ENCODE data around the gene TIGIT. TPM values are rescaled to one million over a fixed set of nuclear protein-coding genes. Genes with fewer than 3 reads are reported as not detected.
"Not testable (repeated sequence)": the region's sequence is repeated elsewhere in the genome, so short reads cannot be mapped to it uniquely, and the experiment has no call there.

The TIGIT gene
- not detected in 2 replicates for total RNA-seq

GRCh38 chr3:114293838-114294535 lies at the start of gene TIGIT:
Gene TIGIT, plus strand, starts transcription at chr3:114294028. Its CDS starts 34 bp downstream, at chr3:114294062.
- no peak for DNase-seq (ENCODE audit: low read depth, low spot score)

- DNase-seq (ENCODE audit: low read depth, low spot score), result no peak
Measured at GRCh38 chr3:114252954-114253353, 40.9 kb upstream of the TIGIT start.

- no peak for DNase-seq (ENCODE audit: low read depth, low spot score)
Measured at GRCh38 chr3:114253505-114253904, 40.3 kb upstream of the TIGIT start.

- no peak for DNase-seq (ENCODE audit: low read depth, low spot score)
Measured at GRCh38 chr3:114259566-114259965, 34.3 kb upstream of the TIGIT start.

GRCh38 chr3:114260152-114260551 lies 33.7 kb upstream of the TIGIT start:
- DNase-seq (ENCODE audit: low read depth, low spot score), result no peak

- DNase-seq (ENCODE audit: low read depth, low spot score), result no peak
Measured at GRCh38 chr3:114270019-114270418, 23.8 kb upstream of the TIGIT start.

- DNase-seq (ENCODE audit: low read depth, low spot score), result no peak
Measured at GRCh38 chr3:114272271-114272670, 21.6 kb upstream of the TIGIT start.

- no peak for DNase-seq (ENCODE audit: low read depth, low spot score)
Measured at GRCh38 chr3:114274929-114275328, 18.9 kb upstream of the TIGIT start.

GRCh38 chr3:114276856-114277255 lies 17.0 kb upstream of the TIGIT start:
- not testable (repeated sequence) for DNase-seq (ENCODE audit: low read depth, low spot score)

- no peak for DNase-seq (ENCODE audit: low read depth, low spot score)
Measured at GRCh38 chr3:114284644-114285043, 9.2 kb upstream of the TIGIT start.

GRCh38 chr3:114285648-114286230 lies 8.1 kb upstream of the TIGIT start:
- DNase-seq (ENCODE audit: low read depth, low spot score), result no peak

GRCh38 chr3:114286266-114286665 lies 7.6 kb upstream of the TIGIT start:
- DNase-seq (ENCODE audit: low read depth, low spot score), result no peak

- DNase-seq (ENCODE audit: low read depth, low spot score), result no peak
Measured at GRCh38 chr3:114290911-114291901, 2.6 kb upstream of the TIGIT start.

- DNase-seq (ENCODE audit: low read depth, low spot score), result no peak
Measured at GRCh38 chr3:114294940-114295480, 1.2 kb downstream of the TIGIT start.

- DNase-seq (ENCODE audit: low read depth, low spot score), result no peak
Measured at GRCh38 chr3:114295946-114296345, 2.1 kb downstream of the TIGIT start.

GRCh38 chr3:114299421-114299820 lies 5.6 kb downstream of the TIGIT start:
- DNase-seq (ENCODE audit: low read depth, low spot score), result no peak

- no peak for DNase-seq (ENCODE audit: low read depth, low spot score)
Measured at GRCh38 chr3:114299941-114300624, 6.3 kb downstream of the TIGIT start.

- no peak for DNase-seq (ENCODE audit: low read depth, low spot score)
Measured at GRCh38 chr3:114307222-114307830, 13.5 kb downstream of the TIGIT start.

GRCh38 chr3:114307832-114308231 lies 14.0 kb downstream of the TIGIT start:
- no peak for DNase-seq (ENCODE audit: low read depth, low spot score)

- no peak for DNase-seq (ENCODE audit: low read depth, low spot score)
Measured at GRCh38 chr3:114308377-114308776, 14.5 kb downstream of the TIGIT start.

GRCh38 chr3:114308830-114309229 lies 15.0 kb downstream of the TIGIT start:
- DNase-seq (ENCODE audit: low read depth, low spot score), result no peak
